GM18870 (cell line): ENCODE measurements around the gene FIS1.
A peak's percentile ranks its signal among the peaks of the same experiment; 100 is the strongest.
"Not testable (repeated sequence)": the region's sequence is repeated elsewhere in the genome, so short reads cannot be mapped to it uniquely, and the experiment has no call there.

Source experiments
- ATAC-seq: cut with Tn5 transposase; IDR thresholded peaks from one replicate; pipeline ENCODE4 v1.9.1; 2021; ENCODE audit warnings: moderate library complexity; ENCODE audit not compliant: unreplicated experiment

FIS1 gene

DNA sequence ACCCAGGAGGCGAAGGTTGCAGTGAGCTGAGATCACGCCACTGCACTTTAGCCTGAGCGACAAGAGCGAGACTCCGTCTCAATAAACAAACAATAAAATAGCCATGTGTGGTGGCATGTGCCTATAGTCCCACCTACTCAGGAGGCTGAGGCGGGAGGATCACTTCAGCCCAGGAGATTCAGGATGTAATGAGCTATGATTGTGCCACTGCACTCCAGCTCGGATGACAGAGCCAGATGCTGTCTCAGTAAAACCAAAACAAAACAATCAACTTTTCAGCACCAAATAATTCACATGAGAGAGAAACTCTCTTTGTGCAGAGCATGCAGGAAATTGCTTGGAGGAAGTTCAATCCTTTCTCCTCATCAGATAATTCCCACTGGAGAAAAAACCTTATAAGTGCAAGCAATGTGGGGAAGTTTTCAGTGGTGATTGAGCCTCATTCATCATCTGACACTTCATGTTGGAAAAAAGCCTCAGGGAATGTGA, 13.4 kb upstream of the FIS1 start:
- no peak for ATAC-seq

DNA sequence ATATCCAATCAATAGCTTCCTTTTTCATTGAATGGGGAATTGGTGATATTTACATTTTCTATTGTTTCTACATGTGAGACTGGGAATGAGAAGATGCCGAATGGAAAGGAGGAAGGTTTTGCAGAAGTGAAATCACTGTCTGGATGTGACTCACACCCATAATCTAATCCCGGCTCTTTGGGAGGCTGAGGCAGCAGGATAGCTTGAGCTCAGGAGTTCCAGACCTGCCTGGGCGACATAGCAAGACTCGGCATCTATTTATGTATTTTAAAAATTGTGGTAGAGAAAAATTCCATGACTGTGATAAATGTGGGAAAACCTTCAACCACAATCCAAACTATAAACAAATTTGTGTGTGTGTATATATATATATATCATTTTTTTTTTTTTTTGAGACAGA, 10.9 kb upstream of the FIS1 start:
- ATAC-seq, result no peak

DNA sequence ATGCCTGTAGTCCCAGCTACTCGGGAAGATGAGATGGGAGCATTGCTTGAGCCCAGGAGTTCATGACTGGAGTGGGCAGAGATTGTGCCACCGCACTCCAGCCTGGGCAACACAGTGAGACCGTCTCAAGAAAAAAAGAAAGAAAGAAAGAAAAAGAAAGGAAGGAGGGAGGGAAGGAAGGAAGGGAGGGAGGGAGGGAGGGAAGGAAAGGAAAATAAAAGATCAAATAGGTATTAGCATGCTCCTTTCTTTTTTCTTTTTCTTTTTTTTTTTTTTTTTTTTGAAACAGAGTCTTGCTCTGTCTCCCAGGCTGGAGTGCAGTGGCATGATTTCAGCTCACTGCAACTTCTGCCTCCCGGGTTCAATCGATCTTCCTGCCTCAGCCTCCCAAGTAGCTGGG, 8.3 kb upstream of the FIS1 start:
- ATAC-seq, result not testable (repeated sequence)

DNA sequence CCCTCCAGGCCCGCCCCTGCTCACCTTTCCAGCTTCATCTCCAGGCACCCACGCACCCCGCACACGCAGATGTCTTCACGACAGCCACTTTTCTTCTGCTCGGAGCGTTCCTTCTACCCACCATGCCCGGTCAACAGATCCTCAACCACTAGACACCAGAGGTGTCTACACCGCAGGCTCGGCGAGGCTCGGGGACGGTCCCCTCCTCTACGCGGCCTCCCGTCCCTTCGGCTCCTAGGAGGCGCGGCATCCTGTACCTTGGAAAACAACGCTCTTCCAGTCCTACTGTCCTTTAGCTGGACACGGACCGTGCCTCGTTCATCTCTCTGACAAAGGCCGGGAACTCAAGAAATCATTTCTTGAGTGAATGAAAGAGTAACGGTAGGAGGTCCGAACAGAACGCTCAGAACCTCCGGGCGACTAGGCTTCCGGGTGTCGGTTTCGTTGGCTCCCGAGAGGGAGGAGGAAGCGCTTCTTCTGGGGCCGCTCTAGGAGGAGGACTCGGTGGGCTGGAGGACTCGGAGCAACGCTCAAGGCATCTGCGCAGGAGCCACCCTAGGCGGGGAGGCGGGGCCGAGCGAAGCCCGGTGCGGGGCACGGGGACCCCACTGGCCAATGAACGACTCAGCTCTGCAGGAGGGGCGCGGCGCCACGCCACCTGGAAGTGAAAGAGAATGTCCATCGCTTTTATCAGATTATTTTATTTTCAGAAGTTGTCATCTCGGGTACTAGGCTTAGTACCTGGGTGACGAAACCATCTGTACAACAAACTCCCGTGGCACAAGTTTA, 7.2 kb upstream of the FIS1 start:
- ATAC-seq, result peak; percentile 74

DNA sequence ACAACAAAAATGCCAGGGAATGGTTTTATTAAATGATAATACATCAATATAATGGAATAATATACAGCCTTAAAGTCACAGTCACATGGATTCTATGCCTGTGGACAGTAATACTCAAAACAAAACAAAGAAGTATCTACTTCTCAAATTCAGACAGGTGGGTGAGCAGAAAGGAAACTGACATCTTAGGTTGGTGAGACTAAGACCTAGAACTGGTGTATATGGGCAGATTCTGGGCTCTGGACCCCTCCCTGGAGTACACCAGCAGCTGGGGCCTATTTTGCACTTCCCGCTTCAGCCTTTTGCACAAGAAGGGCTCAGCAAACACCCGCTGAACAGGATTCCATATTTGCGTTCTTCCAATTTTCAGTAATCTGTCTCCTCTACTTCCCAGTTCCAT, 5.4 kb upstream of the FIS1 start:
- no peak for ATAC-seq

DNA sequence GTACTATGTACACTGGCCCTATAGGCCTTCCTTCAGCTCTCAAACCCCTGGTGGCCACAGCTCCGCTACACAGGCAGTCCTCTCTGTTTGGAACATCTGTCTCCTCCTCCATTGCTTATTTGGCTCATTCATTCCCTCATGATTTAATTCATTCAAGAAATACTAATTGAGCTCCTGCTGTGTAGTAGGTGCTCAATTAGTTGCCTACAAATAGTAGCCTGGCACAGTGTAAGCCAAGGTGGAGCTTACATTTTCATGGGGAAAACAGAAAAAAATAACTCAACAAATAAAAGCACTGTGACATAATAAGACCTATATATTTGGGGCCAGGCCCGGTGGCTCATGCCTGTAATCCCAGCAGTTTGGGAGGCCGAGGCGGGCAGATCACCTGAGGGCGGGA, 3.4 kb upstream of the FIS1 start:
- ATAC-seq, result no peak

DNA sequence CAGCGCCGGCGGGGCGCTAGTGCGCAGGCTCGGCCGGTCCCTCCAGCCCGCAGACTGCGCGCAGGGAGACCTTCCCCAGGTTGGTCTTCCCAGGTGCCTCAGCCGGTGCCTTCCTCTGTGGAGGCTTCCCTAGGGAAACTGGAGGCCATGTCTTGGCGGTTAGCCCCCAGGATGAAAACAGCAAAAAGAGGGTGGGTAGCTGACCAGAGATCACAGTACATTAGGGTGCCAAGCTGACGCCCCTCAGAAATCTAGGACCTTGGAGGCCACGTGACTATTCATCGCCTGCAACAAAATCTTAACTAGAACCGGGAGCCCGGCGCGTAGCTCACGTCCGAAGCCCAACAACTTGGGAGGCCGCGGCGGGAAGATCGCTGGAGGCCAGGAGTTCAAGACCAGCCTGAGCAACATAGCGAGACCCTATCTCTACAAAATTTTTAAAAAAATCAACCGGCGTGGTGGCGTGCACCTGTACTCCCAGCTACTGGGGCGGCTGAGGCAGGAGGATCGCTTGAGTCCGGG, 327 bp upstream of the FIS1 start:
- no peak for ATAC-seq

DNA sequence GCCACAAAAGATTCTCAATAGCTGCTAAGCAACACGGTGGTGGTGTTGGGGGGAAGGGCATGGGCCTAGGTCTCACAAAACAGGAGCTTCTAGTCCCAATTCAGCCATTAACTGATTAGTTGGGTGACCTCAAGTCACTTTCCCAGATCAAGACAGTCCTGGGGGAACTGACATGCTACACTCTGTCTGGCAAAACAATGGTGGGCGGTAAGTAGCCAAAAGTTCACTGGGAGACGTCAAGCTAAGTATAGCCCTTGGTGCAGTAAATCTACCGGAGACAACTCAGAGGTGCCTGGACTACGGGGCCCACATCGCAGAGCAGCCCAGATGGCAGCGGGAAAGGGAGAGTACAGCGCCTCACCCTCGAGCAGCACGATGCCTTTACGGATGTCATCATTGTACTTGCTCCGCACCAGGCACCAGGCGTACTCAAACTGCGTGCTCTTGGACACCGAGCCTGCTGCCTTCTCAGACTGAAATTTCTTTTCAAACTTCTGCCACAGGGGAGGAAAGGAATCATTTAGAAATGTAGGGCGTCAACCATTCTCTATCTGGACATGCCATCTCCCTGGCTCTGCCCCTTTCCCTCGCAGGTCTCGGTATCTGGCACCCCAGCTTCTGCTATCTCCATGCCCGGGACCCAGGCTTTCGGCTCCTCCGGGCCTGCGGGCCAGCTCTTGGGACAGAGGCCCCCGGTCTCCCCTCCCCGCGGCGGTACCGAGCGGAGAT, 1.1 kb downstream of the FIS1 start:
- ATAC-seq, result no peak

DNA sequence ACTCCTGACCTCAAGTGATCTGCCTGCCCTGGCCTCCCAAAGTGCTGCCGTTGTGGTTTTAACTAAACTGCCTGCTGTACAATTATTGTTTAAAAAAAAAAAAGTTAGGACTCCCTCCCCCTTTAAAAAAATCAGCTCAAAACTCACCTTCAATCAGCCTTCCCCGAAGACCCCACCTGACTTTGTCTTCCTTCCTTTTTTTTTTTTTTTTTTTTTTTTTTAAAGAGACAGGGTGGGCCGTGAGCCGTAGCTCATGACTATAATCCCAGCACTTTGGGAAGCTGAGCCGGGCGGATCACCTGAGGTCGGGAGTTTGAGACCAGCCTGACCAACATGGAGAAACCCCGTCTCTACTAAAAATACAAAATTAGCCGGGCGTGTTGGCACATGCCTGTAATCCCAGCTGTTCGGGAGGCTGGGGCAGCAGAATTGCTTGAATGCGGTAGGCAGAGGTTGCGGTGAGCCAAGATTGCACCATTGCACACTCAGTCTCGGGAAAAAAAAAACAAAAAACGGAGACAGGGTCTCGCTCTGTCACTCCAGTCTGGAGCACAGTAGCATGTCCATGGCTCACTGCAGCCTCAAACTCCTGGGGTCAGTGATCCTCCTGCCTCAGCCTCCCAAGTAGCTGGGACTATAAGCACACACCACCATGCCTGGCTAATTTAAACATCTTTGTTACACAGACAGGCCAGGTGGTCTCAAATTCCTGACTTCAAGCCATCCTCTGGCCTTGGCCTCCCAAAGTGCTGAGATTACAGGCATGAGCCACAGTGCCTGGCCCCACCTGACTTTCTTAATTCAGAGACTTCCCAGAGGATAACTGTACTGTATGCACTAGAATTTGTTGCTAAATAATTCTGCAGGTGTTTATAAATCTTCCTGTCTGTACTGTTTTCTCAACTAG, 3.2 kb downstream of the FIS1 start:
- no peak for ATAC-seq

DNA sequence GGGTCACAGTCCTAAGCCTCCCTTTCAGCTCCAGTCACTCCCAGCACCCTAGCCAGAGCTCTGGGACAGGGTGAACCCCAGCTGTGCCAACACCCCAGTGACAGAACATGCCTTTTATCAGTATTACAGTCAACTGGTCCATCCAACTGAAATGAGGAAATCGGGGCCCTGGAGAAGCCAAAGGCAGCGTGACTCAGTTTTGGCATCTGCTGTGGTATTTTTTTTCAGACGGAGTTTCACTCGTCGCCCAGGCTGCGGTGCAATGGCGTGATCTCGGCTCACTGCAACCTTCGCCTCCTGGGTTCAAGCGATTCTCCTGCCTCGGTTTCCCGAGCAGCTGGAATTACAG, 3.9 kb downstream of the FIS1 start:
- no peak for ATAC-seq

DNA sequence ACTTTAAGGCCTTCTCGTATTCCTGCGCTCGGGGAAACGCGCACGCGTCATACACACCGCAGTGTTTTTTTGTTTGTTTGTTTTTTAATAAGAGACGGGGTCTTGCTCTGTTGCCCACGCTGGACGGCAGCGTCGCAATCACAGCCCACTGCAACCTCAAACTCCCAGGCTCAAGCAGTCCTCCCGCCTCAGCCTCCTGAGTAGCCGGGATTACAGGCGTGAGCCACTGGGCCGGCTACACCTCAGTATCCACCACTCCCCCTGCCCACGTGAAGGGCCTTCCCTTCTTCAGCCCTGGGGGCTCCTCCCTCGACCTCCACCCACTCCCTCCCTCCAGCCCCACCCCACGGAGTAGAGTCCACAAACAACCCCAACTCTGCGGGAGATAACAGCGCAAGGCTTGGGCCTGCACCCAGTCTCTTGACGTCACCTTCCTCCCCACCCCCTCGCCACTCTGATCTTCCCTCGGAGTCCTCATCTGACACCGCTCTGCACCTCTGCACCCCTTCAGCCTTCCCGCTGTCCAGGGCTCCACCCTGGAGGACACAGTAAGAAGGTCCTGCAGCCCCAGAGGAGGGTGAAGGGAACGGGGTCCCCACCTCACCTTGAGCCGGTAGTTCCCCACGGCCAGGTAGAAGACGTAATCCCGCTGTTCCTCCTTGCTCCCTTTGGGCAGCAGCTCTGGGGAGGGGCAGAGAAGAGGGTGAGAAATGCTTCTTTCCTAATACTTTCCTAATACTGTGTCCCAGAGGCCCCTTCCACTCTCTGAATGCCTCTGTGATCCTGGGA, 4.5 kb downstream of the FIS1 start:
- no peak for ATAC-seq

DNA sequence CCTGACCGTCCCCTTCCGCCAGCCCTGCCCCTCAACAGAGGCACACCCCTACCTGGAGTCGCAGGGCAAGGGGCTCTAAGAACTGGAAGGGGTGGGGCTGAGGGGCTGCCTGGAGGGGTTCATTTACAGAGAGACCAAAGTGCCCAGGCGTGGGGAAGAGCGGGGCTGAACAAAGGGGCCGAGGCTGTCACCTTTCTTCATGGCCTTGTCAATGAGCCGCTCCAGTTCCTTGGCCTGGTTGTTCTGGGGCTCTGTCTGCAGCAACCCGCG, 5.0 kb downstream of the FIS1 start:
- ATAC-seq, result no peak

DNA sequence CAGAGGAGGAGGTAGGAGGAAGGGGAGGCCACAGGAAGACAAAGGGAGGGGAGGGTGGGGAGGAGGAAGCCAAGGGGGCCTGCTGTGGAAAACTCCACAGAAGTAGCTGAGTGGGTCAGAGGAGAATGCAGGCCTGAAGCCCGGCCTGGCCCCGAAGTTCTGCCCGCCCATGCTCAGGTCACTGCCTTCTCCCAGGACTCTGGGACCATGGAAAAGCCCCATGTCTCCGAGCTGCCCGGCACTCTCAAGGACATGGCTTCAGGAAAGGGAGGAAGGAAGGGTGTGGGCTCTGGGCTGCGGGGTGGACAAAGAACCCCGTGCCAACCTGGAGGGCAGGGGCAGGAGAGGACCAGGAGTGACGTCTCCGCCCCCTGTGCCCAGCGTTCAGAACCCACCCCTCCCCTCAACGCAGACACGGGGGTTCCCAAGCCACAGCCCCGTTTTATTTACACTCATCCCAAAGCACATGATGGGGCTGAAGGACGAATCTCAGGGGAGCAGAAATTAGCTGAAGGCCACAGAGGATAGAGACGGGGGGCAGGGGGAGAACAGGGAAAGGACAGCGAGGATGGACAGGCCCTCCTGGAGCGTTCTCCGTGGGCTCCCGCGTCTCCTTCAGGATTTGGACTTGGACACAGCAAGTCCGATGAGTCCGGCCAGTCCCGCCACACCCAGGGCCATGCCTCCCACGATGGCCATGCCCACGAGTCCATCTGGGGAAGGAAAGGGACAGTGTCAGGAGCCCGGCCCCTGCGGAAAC, 5.5 kb downstream of the FIS1 start:
- no peak for ATAC-seq

DNA sequence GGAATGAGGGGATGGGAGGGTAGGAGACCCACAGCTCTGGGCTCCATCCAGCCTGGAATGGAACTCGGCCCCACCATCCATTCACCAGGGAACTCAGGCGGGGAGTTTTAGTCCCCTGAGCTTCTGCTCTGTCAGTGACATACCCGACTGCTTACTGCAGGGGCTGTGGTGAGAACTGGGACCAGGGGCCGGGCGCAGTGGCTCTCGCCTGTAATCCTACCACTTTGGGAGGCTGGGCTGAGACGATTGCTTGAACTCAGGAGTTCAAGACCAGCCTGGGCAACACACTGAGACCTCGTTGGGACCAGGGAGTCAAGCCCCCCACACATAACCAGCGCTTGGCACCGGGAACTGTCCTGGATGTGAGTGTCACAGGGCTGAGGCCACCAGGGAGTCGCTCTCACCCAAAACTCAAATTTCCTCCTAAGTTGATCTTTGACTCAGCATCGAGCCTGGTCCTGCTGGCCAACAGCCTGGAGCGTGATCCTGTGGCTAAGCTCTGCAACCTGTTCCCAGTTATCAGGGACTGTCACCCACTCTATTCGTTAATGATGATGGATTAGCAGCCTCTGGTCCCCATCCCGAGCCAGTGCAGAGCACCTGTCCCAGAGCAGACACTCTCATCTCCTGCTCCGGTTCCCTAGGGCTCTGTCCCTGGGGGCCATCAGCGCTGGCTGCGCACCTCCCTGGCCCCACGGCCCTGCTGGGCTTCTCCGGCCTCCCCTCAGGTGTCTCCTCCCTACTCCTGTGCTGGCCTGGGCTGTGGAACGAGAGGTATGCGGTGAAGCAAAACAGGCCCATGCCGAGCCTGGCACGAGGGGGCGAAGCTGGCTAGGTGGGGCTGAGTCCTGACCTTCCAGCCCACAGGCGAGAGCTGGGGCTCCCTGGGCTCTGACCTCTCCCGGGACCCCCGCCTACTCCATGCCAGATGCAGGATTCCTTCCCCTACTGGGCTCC, 6.4 kb downstream of the FIS1 start:
- no peak for ATAC-seq

DNA sequence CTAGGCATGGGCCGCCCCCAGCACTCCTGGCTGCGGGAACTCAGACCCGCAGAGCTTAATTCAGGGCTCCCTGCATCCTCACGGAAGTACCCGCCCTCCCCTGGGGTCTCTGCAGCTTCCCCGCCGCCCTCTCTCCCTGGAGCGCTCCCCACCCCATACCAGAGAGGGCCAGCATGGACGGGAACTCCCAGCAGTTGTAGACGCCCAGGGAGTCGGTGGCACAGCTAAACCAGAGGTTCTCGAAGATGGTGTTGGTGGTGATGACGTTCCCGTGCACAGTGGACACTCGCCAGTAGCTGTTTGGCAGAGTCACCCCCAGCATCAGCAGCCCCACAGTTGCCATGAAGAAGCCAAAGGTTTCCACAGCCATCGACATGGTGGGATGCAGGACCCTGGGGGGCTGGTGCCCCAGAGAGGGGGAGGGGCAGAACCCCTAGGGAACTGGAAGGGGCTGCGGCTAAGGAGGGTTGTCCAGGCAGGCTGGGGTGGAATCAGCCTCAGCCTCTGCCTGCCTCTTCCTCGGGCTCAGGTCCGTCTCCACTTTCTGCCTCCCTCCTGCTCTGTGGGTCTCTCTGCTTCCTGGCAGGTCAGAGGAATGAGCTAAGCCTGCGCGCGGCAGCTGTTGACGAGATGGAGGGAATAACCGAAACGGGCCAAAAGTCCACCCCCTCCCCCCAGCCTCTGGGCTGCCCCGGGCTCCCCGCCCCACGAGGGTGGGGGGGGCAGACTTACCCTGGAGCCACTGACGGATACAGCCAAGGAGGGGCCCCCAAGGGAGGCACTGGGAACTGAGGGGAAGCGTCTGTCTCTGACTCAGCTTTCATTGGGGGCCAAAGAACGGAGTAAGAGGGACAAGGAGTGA, 7.4 kb downstream of the FIS1 start, which contains the start of gene CLDN15:
CLDN15 (minus strand) TSS at position 597 of the 862 bp plus-strand sequence; CDS start at position 376, 221 bp downstream.
- ATAC-seq, result no peak

DNA sequence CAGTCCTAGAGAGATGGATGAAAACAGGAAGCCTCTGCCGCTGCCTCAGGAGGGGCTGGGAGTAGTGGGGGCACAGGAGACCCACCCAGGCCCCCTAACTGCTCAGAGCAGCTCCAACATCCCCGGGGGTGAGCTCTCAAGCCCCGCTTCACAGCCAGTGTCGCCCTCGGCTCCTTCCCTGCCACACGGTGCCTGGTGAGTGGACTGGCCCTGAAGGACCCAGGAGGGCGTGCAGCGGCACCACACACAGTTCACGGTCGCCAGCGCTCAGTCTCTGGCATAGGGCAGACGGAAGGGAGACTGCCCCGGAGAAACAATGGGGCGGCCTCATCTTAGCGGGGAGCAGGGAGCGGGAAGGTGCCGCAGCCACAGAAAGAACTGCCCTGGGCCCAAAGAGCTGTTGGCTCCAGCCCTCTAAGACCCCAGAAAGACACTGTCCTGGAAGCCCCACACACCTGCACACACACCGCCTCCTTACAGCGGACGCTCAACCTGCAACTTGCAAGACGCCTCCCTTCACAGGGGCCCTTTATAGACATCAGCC, 8.5 kb downstream of the FIS1 start:
- no peak for ATAC-seq

DNA sequence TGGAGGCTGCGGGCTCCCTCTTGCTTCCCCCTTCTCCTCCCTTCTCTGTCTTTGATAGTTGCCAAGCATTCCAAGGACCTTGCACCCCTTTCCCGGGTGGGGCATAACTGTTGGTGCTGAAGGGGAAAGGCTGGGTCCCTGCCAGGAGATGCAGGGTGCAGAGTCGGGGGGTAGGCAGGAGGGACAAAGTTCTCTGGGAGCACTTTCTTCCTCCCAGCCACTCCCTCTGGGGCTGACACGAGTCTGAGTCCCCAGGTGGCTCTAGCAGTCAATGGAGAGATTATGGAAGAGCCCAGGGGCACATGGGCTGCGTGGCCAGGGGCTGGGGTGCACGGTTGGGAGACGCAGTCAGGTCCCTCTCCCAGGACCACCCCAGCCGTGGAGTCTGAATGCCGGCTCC, 9.4 kb downstream of the FIS1 start:
- no peak for ATAC-seq
